Endometrium (tissue), 2 donors: Measurements from ENCODE around the gene LILRB5.
"Not testable (repeated sequence)": the region's sequence is repeated elsewhere in the genome, so short reads cannot be mapped to it uniquely, and the experiment has no call there.

Source experiments
- FAIRE-seq: peaks from 2 replicates; lab custom pipeline; 2012; peaks lifted over from hg19 to GRCh38; lab: Jason Lieb, UNC
- donor health status: control.
- donor health status: control.

The LILRB5 gene

DNA sequence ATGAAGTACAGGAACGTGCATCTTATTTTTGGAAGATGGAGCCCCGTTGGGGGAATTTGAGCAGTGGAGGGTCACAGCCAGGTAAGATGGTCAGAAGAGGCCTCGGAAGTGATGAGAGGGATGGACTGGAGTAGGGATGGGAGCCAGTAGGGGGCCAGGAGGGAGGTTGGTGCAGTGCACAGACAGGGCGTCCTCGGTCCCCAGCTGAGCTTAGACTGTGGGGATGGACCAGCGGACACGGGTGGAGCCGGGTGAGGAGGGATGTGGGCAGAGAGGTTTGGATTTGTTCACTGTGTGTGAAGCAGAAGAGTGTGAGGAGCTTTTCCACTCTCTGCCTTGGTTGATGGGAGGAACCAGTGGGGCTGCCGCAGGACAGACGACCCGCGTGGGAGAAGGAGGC is 45.8 kb downstream of the LILRB5 start:
- no peak for FAIRE-seq

GRCh38 chr19:54209811-54210494 is 47.1 kb downstream of the LILRB5 start:
- FAIRE-seq: no peak

- FAIRE-seq: no peak
Observed at GRCh38 chr19:54209058-54209810, 47.8 kb downstream of the LILRB5 start.

- no peak for FAIRE-seq
Observed at GRCh38 chr19:54208784-54209057, 48.4 kb downstream of the LILRB5 start.

- FAIRE-seq: no peak
Observed at GRCh38 chr19:54207983-54208783, 48.9 kb downstream of the LILRB5 start.

DNA sequence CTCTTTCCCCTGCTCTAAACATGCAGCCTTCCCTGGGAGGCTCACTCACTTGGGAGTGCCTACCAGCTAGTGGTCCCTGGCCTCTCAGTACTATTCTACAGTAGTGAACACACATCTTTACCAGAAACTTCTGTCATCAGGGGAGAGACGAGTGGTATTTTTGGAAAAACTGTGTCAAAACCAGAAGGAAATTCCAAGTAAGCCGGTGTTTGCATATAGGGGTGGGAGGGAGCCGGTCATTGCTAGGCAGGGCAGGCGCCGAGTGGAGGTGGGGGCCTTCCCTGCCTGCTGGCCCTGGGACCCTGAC is 49.4 kb downstream of the LILRB5 start:
- no peak for FAIRE-seq

DNA sequence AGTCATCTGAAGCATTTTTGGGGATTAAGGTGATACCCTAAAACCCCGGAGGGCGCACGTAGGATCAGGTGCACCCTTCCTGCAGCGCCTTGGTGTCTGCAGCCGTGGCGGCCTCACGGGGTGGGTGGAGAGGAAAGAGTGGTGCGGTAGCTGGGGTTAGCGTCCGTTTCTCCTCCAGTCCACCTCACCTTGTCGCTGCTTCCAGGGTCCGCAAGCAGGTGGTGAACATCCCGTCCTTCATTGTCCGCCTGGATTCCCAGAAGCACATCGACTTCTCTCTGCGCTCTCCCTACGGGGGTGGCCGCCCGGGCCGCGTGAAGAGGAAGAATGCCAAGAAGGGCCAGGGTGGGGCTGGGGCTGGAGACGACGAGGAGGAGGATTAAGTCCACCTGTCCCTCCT is 49.9 kb downstream of the LILRB5 start:
- not testable (repeated sequence) for FAIRE-seq

GRCh38 chr19:54206831-54207177 is 50.3 kb downstream of the LILRB5 start:
- FAIRE-seq: no peak

GRCh38 chr19:54206030-54206830 is 50.8 kb downstream of the LILRB5 start:
- FAIRE-seq: no peak

DNA sequence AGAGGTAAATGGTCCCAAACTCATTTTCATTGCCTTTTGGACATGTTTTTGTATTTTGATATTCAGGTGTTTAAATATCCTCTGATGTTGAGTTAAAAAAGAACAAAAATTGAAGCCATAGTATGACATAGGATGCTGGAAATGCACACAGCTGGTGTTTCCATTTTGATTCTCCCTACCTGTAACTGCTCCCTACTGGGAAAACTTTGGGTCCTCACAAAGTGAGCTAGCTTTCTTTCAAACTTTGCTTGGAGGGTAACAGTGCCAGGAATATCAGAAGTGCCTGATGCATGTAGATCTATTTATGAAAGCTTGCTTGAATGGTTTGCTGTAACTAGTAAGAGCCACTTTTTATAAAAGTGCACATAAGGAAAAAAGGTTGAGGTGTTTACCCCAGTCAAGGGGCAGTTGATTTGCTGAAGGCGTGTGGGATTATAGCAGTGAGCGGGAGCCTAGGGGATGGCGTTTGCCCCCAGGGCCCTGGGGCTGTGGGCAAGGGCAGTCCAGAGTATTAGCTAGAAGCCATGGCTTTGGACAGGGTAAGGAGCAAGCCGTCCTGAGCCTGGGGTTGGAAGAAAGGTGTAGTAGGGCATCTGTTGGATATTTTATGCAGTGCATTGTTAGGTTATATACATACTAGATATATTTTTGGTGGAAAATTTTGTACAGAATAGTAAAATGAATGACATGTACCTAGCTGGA is 52.2 kb downstream of the LILRB5 start:
- FAIRE-seq: no peak

DNA sequence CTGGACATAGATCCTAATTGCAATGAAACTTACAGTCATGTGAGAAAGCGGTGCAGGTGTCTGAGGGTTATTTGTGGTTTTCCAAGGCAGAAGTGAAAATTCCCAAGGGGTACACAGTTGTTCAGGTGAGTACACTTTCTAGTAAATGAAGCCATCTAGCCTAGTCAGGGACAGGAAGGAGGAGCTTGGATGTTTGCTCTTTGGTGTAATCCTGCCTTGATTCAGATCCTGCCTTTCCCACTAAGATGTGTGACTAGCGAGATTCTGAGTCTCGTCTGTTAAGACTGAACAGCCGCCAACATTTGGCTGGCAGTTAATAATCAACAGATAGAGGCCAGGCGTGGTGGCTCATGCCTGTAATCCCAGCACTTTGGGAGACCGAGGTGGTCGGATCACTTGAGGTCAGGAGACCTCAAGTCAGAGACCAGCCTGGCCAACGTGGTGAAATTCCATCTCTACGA is 53.9 kb downstream of the LILRB5 start:
- FAIRE-seq: no peak

DNA sequence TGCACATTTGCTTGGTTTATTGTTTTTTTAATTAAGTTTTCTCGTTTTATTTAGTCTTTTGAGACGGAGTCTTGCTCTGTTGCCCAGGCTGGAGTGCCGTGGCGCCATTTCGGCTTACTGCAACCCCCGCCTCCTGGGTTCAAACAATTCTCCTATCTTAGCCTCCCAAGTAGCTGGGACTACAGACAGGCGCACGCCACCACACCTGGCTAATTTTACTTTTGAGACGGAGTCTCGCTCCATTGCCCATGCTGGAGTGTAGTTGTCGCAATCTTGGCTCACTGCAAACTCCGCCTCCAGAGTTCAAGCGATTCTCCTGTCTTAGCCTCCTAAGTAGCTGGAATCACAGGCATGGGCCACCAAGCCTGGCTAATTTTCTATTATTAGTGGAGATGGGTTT is 55.1 kb downstream of the LILRB5 start:
- no peak for FAIRE-seq

DNA sequence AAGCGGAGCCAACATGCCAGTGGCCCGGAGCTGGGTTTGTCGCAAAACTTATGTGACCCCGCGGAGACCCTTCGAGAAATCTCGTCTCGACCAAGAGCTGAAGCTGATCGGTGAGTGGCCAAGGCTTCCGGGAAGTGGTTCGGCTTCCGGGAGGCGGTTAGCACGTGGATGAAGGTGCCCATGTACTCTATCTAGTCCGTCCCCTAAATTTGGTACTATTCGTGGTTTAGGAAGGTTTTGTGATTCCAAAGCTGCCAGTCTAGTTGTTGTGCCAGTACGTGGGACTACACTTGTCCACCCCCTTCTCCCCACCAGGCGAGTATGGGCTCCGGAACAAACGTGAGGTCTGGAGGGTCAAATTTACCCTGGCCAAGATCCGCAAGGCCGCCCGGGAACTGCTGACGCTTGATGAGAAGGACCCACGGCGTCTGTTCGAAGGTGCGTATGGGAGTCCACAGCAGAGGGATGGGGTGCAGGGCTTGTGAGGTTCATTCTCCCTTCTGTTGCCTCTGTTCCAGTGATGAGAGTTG is 55.8 kb downstream of the LILRB5 start:
- no peak for FAIRE-seq
